ENCODE data around the gene C9orf72.

The C9orf72 gene

GRCh38 chr9:27586304-27586703, 13.0 kb upstream of the C9orf72 start:
- Histone ChIP-seq H3K4me3 (ENCODE audit: low read depth, low read length) (no peak overlapping the region), H3K9me3 (ENCODE audit: severe bottlenecking) (no peaks in the 10 kb centered on the region), H3K27ac (no peak overlapping the region), H3K27me3 (ENCODE audit: insufficient read depth, low read depth, severe bottlenecking) (no peaks in the 10 kb centered on the region), H3K36me3 (no peaks in the 10 kb centered on the region)
- DNase-seq, result no peak
- no peak for TF ChIP-seq CTCF (IDR thresholded peaks at IDR 0.05; ENCODE audit: low read depth, low read length)

GRCh38 chr9:27584931-27585330, 11.7 kb upstream of the C9orf72 start:
- TF ChIP-seq CTCF (IDR thresholded peaks at IDR 0.05; ENCODE audit: low read depth, low read length), result no peak

GRCh38 chr9:27582794-27583193, 9.5 kb upstream of the C9orf72 start:
- Histone ChIP-seq H3K27me3 (ENCODE audit: insufficient read depth, low read depth, severe bottlenecking) (no peaks in the 10 kb centered on the region), H3K27ac (no peak overlapping the region), H3K9me3 (ENCODE audit: severe bottlenecking) (no peaks in the 10 kb centered on the region), H3K4me3 (ENCODE audit: low read depth, low read length) (no peak overlapping the region), H3K36me3 (no peaks in the 10 kb centered on the region)
- DNase-seq, result no peak
- no peak for TF ChIP-seq CTCF (IDR thresholded peaks at IDR 0.05; ENCODE audit: low read depth, low read length)

More at GRCh38 chr9:27584931-27585330, 11.7 kb upstream of the C9orf72 start:
- Histone ChIP-seq H3K27ac (no peak overlapping the region), H3K36me3 (no peaks in the 10 kb centered on the region), H3K27me3 (ENCODE audit: insufficient read depth, low read depth, severe bottlenecking) (no peaks in the 10 kb centered on the region), H3K4me3 (ENCODE audit: low read depth, low read length) (no peak overlapping the region), H3K9me3 (ENCODE audit: severe bottlenecking) (no peaks in the 10 kb centered on the region)
- DNase-seq, result no peak

- no peak for DNase-seq
- Histone ChIP-seq H3K36me3 (no peaks in the 10 kb centered on the region), H3K27ac (no peak overlapping the region), H3K9me3 (ENCODE audit: severe bottlenecking) (no peaks in the 10 kb centered on the region), H3K4me3 (ENCODE audit: low read depth, low read length) (no peak overlapping the region), H3K27me3 (ENCODE audit: insufficient read depth, low read depth, severe bottlenecking) (no peaks in the 10 kb centered on the region)
- no peak for TF ChIP-seq CTCF (IDR thresholded peaks at IDR 0.05; ENCODE audit: low read depth, low read length)
Observed at GRCh38 chr9:27581826-27582225, 8.5 kb upstream of the C9orf72 start.

- H3K27ac ChIP-seq, result peak overlapping the region; percentile 77
- H3K36me3 ChIP-seq, result no peaks in the 10 kb centered on the region
- TF ChIP-seq CTCF (IDR thresholded peaks at IDR 0.05; ENCODE audit: low read depth, low read length), result no peak
- no peaks in the 10 kb centered on the region for H3K9me3 ChIP-seq (ENCODE audit: severe bottlenecking)
- DNase-seq, result peak; percentile 97
- peak overlapping the region; percentile 91 for H3K4me3 ChIP-seq (ENCODE audit: low read depth, low read length)
- no peaks in the 10 kb centered on the region for H3K27me3 ChIP-seq (ENCODE audit: insufficient read depth, low read depth, severe bottlenecking)
Observed at GRCh38 chr9:27573634-27574590, 631 bp upstream of the C9orf72 start.
